Ascending aorta (tissue), 2 donors: ENCODE measurements around the gene TPK1. TPM values are rescaled to one million over a fixed set of nuclear protein-coding genes. Genes with fewer than 3 reads are reported as not detected.

Source experiments
- DNase-seq, 2 donors: peaks; one replicate each; pipeline ENCODE4 v3.0.0-alpha.2; 2019; ENCODE audit warnings: low spot score in 2 of 2
- H3K27ac ChIP-seq, 2 donors: fragments of 200-600 bp; sonication (generic); one replicate each; pipeline ENCODE4 v1.5.1; 2016 to 2017; ENCODE audit warnings: mild to moderate bottlenecking in 1 of 2
- H3K27me3 ChIP-seq: fragments of 200-600 bp; sonication (generic); one replicate; pipeline ENCODE4 v1.5.1; 2017
- H3K36me3 ChIP-seq, 2 donors: fragments of 200-600 bp; sonication (generic); one replicate each; pipeline ENCODE4 v1.5.1; 2016
- H3K4me1 ChIP-seq, 2 donors: fragments of 200-600 bp; sonication (generic); one replicate each; pipeline ENCODE4 v1.5.1; 2016 to 2017; ENCODE audit warnings: mild to moderate bottlenecking in 1 of 2
- H3K4me3 ChIP-seq, 2 donors: fragments of 200-600 bp; sonication (generic); one replicate each; pipeline ENCODE4 v1.5.1; 2016 to 2017; ENCODE audit warnings: mild to moderate bottlenecking in 1 of 2
- H3K9me3 ChIP-seq, 2 donors: fragments of 200-600 bp; sonication (generic); one replicate each; pipeline ENCODE4 v1.5.1; 2016
- intact Hi-C: fragments of 100-400 bp; cut with DNase I; formaldehyde crosslinking; loops from one replicate; pipeline ENCODE4 v1.15.1; 2023
- total RNA-seq: library from RNA; depleted of rRNA; stranded (reverse); fragments of >200 nt; gene quantifications from one replicate; pipeline ENCODE4 v1.1.0, GENCODE V29; 2016
- TF ChIP-seq, protein P1 (sequence below), 3 experiments: fragments of 200-600 bp in 2 of 3; fragments of 450-650 bp in 1 of 3; sonication (generic) in 2 of 3; IDR thresholded peaks; one replicate each; pipeline ENCODE4 v1.5.1; 2016 to 2019; ENCODE audit warnings: antibody characterized with exemption in 3 of 3, mild to moderate bottlenecking in 1 of 3, moderate library complexity in 1 of 3

TPK1 gene
- total RNA-seq, 1 donor from 2014 or later, result 3.7 TPM

DNA sequence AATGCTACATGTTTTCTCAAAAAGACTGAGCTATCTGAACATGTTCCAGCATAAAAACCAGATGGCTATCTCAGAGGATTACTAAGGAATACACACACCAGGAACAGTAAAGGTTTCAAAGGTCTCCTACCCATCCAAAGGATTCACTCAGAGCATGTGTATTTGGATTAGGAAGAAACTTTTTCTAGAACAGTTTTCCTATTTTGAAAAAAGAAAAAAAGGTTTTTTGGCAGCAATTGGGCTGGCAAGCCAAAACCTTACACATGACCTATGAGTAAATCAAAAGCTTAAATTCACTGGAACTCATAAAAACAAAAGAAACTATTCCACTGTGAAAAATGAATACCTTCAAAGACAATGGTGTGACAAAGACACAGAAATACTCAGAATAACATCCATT, 9.6 kb downstream of the TPK1 start:
- Histone ChIP-seq H3K36me3 (no peaks in the 10 kb centered on the region), H3K4me3 (no peak overlapping the region), H3K27ac (peak overlapping the region; percentile 32 to 48), H3K27me3 (no peaks in the 10 kb centered on the region), H3K4me1 (peaks cover 0 to 25% of the 10 kb centered on the region in 2 donors), H3K9me3 (no peaks in the 10 kb centered on the region)
- intact Hi-C loops, result no loop called here
- no peak for DNase-seq
- TF ChIP-seq, protein P1, sequence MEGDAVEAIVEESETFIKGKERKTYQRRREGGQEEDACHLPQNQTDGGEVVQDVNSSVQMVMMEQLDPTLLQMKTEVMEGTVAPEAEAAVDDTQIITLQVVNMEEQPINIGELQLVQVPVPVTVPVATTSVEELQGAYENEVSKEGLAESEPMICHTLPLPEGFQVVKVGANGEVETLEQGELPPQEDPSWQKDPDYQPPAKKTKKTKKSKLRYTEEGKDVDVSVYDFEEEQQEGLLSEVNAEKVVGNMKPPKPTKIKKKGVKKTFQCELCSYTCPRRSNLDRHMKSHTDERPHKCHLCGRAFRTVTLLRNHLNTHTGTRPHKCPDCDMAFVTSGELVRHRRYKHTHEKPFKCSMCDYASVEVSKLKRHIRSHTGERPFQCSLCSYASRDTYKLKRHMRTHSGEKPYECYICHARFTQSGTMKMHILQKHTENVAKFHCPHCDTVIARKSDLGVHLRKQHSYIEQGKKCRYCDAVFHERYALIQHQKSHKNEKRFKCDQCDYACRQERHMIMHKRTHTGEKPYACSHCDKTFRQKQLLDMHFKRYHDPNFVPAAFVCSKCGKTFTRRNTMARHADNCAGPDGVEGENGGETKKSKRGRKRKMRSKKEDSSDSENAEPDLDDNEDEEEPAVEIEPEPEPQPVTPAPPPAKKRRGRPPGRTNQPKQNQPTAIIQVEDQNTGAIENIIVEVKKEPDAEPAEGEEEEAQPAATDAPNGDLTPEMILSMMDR (IDR thresholded peaks at IDR 0.05), result no peak

DNA sequence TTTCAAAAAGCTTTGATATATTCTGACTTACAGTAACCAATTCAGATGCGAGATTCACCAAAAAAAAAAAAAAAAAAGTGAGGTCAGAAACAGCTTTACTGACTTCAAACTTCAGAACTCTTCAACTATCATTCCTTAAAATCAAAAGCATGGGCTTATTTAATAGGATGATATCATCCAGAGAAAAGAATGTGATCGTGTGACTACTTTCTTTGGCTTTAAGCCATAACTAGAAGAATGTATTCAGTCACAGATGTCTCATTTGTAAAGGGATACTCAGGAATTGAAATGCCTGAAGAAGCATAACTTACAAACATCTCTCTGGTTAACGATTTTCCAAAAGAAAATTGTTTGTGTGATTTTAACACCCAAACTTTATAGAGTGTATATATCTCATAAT, 11.5 kb downstream of the TPK1 start:
- H3K4me3 ChIP-seq, result no peak overlapping the region
- TF ChIP-seq, protein P1 (IDR thresholded peaks at IDR 0.05), result no peak
- intact Hi-C loops, result no loop called here
- H3K27ac ChIP-seq, result no peak overlapping the region
- no peak for DNase-seq
- no peaks in the 10 kb centered on the region for H3K36me3 ChIP-seq
- peaks cover 0 to 25% of the 10 kb centered on the region in 2 donors for H3K4me1 ChIP-seq
- no peaks in the 10 kb centered on the region for H3K27me3 ChIP-seq
- no peaks in the 10 kb centered on the region for H3K9me3 ChIP-seq

DNA sequence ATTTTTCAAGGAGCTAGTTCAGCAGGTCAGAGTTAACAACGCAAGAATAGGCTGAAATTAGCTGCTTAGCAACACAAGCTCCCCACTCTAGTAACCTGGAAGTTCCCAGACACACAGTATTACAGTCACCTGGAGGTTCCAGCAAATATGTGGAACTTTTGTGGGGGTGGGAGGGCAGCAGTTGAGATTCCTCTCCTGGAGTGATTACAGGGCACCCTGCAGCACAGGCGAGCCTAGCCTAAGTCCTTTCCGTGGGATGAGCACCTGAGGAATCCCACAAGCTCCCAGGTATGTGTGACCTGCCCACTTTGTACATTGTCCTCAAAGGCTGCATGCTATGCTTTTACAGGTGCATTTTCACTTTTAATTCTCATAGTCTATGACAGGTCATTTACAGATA, 13.6 kb downstream of the TPK1 start:
- Histone ChIP-seq H3K4me3 (no peak overlapping the region), H3K27me3 (no peaks in the 10 kb centered on the region), H3K4me1 (peaks cover 0 to 23% of the 10 kb centered on the region in 2 donors), H3K9me3 (no peaks in the 10 kb centered on the region), H3K27ac (no peak overlapping the region), H3K36me3 (no peaks in the 10 kb centered on the region)
- intact Hi-C loops, result no loop called here
- TF ChIP-seq, protein P1 (IDR thresholded peaks at IDR 0.05), result no peak
- no peak for DNase-seq

DNA sequence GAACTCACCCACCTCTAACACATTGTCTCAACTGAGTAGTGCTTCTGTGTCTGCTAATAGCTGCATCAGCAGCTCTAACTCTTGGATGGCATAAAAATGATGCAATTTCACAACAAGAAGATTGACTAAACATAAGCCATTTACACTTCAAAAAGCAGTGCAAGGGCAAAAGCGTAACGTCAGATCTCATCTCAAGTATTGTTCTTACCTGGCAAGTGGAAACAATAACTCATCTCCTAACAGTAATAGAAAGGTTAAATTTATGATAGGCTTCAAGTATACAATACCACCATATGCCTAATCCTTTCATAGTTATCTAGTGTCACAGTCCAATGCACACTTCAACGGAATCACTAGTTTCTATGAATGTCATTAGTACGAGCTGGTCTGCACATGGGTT, 14.8 kb downstream of the TPK1 start:
- intact Hi-C loops, result no loop called here
- Histone ChIP-seq H3K4me1 (peaks cover 0 to 14% of the 10 kb centered on the region in 2 donors), H3K4me3 (no peak overlapping the region), H3K27me3 (no peaks in the 10 kb centered on the region), H3K9me3 (no peaks in the 10 kb centered on the region), H3K27ac (no peak overlapping the region), H3K36me3 (no peaks in the 10 kb centered on the region)
- TF ChIP-seq, protein P1 (IDR thresholded peaks at IDR 0.05), result no peak
- no peak for DNase-seq

DNA sequence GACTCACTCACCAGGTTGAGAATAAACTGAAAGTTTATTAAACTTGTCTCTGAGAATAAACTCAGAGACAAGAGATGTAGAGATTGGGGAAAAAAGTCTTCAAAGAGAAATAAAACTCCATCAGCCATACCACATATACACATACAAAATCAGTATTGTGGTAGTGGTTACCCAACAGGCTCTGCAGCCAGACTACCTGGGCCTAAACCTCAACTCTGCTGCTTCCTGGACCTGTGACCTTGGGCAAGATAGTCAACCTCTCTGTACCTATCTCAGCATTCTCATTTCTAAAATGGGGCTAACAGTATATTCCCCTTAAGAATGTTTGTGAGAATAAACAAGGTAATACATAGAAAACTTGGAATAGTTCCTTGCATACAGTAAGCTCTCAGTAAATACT, 15.3 kb downstream of the TPK1 start:
- H3K4me1 ChIP-seq, result peaks cover 0 to 8% of the 10 kb centered on the region in 2 donors
- no peaks in the 10 kb centered on the region for H3K36me3 ChIP-seq
- no peaks in the 10 kb centered on the region for H3K27me3 ChIP-seq
- no peak overlapping the region for H3K4me3 ChIP-seq
- intact Hi-C loops, result no loop called here
- no peaks in the 10 kb centered on the region for H3K9me3 ChIP-seq
- H3K27ac ChIP-seq, result no peak overlapping the region
- DNase-seq, result no peak
- TF ChIP-seq, protein P1 (IDR thresholded peaks at IDR 0.05), result no peak

DNA sequence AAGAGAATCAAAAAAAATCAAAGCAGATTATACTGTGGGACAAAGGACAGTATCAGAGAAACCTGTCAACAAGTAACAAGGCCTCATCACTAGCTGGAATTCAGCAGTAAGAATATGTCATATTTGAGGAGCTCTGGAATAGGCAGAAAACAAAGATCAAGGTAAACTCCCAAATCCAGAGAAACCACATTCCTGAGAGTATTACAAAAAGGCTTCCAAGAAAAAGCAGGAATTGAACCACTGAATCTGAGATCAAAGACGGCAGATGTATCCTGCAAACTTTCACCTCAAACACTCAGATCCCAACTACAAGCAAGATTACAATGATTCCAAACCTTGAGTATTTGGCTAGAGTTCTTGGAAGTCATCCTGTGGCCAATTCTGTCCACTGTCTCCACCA, 16.3 kb downstream of the TPK1 start:
- no peaks in the 10 kb centered on the region for H3K36me3 ChIP-seq
- no peaks in the 10 kb centered on the region for H3K9me3 ChIP-seq
- no peak overlapping the region for H3K4me3 ChIP-seq
- H3K27ac ChIP-seq, result no peak overlapping the region
- DNase-seq, result no peak
- intact Hi-C loops, result no loop called here
- TF ChIP-seq, protein P1 (IDR thresholded peaks at IDR 0.05), result no peak
- peaks cover 0 to 3% of the 10 kb centered on the region in 2 donors for H3K4me1 ChIP-seq
- no peaks in the 10 kb centered on the region for H3K27me3 ChIP-seq
